ENCODE results near the gene TEAD1.

- TF ChIP-seq, protein P1, sequence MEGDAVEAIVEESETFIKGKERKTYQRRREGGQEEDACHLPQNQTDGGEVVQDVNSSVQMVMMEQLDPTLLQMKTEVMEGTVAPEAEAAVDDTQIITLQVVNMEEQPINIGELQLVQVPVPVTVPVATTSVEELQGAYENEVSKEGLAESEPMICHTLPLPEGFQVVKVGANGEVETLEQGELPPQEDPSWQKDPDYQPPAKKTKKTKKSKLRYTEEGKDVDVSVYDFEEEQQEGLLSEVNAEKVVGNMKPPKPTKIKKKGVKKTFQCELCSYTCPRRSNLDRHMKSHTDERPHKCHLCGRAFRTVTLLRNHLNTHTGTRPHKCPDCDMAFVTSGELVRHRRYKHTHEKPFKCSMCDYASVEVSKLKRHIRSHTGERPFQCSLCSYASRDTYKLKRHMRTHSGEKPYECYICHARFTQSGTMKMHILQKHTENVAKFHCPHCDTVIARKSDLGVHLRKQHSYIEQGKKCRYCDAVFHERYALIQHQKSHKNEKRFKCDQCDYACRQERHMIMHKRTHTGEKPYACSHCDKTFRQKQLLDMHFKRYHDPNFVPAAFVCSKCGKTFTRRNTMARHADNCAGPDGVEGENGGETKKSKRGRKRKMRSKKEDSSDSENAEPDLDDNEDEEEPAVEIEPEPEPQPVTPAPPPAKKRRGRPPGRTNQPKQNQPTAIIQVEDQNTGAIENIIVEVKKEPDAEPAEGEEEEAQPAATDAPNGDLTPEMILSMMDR (conservative IDR thresholded peaks at IDR 0.05): no peak
- TF ChIP-seq ZFX (IDR thresholded peaks at IDR 0.05): no peak
Observed at GRCh38 chr11:12848413-12848812, 174.2 kb downstream of the TEAD1 start.
